ENCODE results near the gene RPS6KC1.

- TF ChIP-seq CTCF (conservative IDR thresholded peaks at IDR 0.05) (no peak), ZFX (IDR thresholded peaks at IDR 0.05) (no peak)
Observed at GRCh38 chr1:213119794-213120193, 68.8 kb downstream of the RPS6KC1 start.

Measured in C4-2B (cell line).